Activated T-cell treated with anti-CD3 and anti-CD28 coated beads for 48 hours (primary cell): ENCODE results near the gene AKNA.
"Not testable (repeated sequence)": the region's sequence is repeated elsewhere in the genome, so short reads cannot be mapped to it uniquely, and the experiment has no call there.

Experiments used
- DNase-seq: peaks from one replicate; pipeline ENCODE4 v3.0.0-alpha.2; 2020; ENCODE audit warnings: low read depth

Gene AKNA

GRCh38 chr9:114341152-114341830 lies 46.5 kb downstream of the AKNA start:
- DNase-seq, result no peak

GRCh38 chr9:114339130-114339908 lies 48.5 kb downstream of the AKNA start:
- DNase-seq, result peak; percentile 60

- DNase-seq, result no peak
Observed at GRCh38 chr9:114338187-114338586, 49.6 kb downstream of the AKNA start.

- DNase-seq, result no peak
Observed at GRCh38 chr9:114336699-114337395, 50.9 kb downstream of the AKNA start.

- DNase-seq, result no peak
Observed at GRCh38 chr9:114336157-114336556, 51.6 kb downstream of the AKNA start.

- DNase-seq, result no peak
Observed at GRCh38 chr9:114335745-114336144, 52.0 kb downstream of the AKNA start.

- DNase-seq, result no peak
Observed at GRCh38 chr9:114334490-114334889, 53.3 kb downstream of the AKNA start.

- DNase-seq, result not testable (repeated sequence)
Observed at GRCh38 chr9:114333718-114334117, 54.1 kb downstream of the AKNA start.

- not testable (repeated sequence) for DNase-seq
Observed at GRCh38 chr9:114332474-114333040, 55.2 kb downstream of the AKNA start.

- DNase-seq, result not testable (repeated sequence)
Observed at GRCh38 chr9:114331229-114332195, 56.3 kb downstream of the AKNA start.

- no peak for DNase-seq
Observed at GRCh38 chr9:114330636-114331035, 57.1 kb downstream of the AKNA start.

- DNase-seq, result not testable (repeated sequence)
Observed at GRCh38 chr9:114329625-114330022, 58.2 kb downstream of the AKNA start, which contains the start of gene ORM2. Gene ORM2 (plus strand): TSS chr9:114329869. CDS start chr9:114329905, 36 bp downstream.

GRCh38 chr9:114328937-114329624 lies 58.7 kb downstream of the AKNA start:
- not testable (repeated sequence) for DNase-seq

- DNase-seq, result not testable (repeated sequence)
Observed at GRCh38 chr9:114328357-114328820, 59.4 kb downstream of the AKNA start.

GRCh38 chr9:114327749-114328148 lies 60.0 kb downstream of the AKNA start:
- DNase-seq, result no peak

- DNase-seq, result not testable (repeated sequence)
Observed at GRCh38 chr9:114325684-114326254, 62.0 kb downstream of the AKNA start.

- DNase-seq, result not testable (repeated sequence)
Observed at GRCh38 chr9:114324965-114325364, 62.8 kb downstream of the AKNA start.

- no peak for DNase-seq
Observed at GRCh38 chr9:114324492-114324891, 63.3 kb downstream of the AKNA start.

GRCh38 chr9:114323849-114324248 lies 63.9 kb downstream of the AKNA start:
- not testable (repeated sequence) for DNase-seq
